A673 (cell line): ENCODE data around the gene EVI2A. TPM values are rescaled to one million over a fixed set of nuclear protein-coding genes. Genes with fewer than 3 reads are reported as not detected.
A peak's percentile ranks its signal among the peaks of the same experiment; 100 is the strongest.

ENCODE experiments used
- Bru-seq: library from RNA; stranded (reverse); fragments of 400-500 nt; gene quantifications from one replicate; lab custom pipeline; 2021; lab: Mats Ljungman, UMichigan
- BruChase-seq, 2 experiments: library from RNA; stranded (reverse); fragments of 400-500 nt; gene quantifications; one replicate each; lab custom pipeline; 2021; lab: Mats Ljungman, UMichigan
- BruUV-seq: library from RNA; stranded (reverse); fragments of 400-500 nt; replicated peaks from 2 replicates; lab custom pipeline; 2021; lab: Mats Ljungman, UMichigan
- CTCF ChIA-PET: fragments of 300-600 bp; sonication (Branson Sonifier 250); formaldehyde crosslinking; loops from one replicate; lab custom pipeline; 2022; ENCODE audit warnings: antibody characterized with exemption; lab: Charles Lee
- POLR2A ChIA-PET: fragments of 300-600 bp; sonication (Branson Sonifier 250); formaldehyde crosslinking; loops from one replicate; lab custom pipeline; 2022; ENCODE audit warnings: antibody characterized with exemption; ENCODE audit not compliant: low non-redundant PET; lab: Charles Lee
- DNase-seq: peaks from one replicate; pipeline ENCODE4 v3.0.0-alpha.2; 2015; ENCODE audit warnings: low spot score
- H3K27ac ChIP-seq: fragments of 200-600 bp; sonication (generic); 2 replicates; pipeline ENCODE4 v1.5.1; 2016; ENCODE audit warnings: mixed run types, low read depth, mild to moderate bottlenecking, mixed read lengths, antibody characterized with exemption, low read length; ENCODE audit not compliant: poor library complexity, severe bottlenecking
- H3K27me3 ChIP-seq: fragments of 200-600 bp; sonication (generic); replicated peaks from 2 replicates; pipeline ENCODE4 v1.6.1; 2017; ENCODE audit warnings: mixed run types, low read depth, mild to moderate bottlenecking, mixed read lengths, antibody characterized with exemption, low read length; ENCODE audit not compliant: insufficient read depth, poor library complexity
- H3K36me3 ChIP-seq: fragments of 200-600 bp; sonication (generic); 2 replicates; pipeline ENCODE4 v1.6.1; 2016; ENCODE audit warnings: mixed run types, mild to moderate bottlenecking, mixed read lengths, antibody characterized with exemption, low read length; ENCODE audit not compliant: insufficient read depth, poor library complexity, severe bottlenecking
- H3K4me1 ChIP-seq: fragments of 200-600 bp; sonication (generic); 2 replicates; pipeline ENCODE4 v1.6.1; 2017; ENCODE audit warnings: mixed run types, mild to moderate bottlenecking, mixed read lengths, antibody characterized with exemption, low read length; ENCODE audit not compliant: insufficient read depth, poor library complexity, severe bottlenecking
- H3K4me3 ChIP-seq: fragments of 200-600 bp; sonication (generic); 2 replicates; pipeline ENCODE4 v1.5.1; 2016; ENCODE audit warnings: low read depth, mixed run types, mild to moderate bottlenecking, mixed read lengths, low read length; ENCODE audit not compliant: poor library complexity, severe bottlenecking
- H3K9me3 ChIP-seq: fragments of 200-600 bp; sonication (generic); 2 replicates; pipeline ENCODE4 v1.6.1; 2016; ENCODE audit warnings: mixed run types, low read depth, mild to moderate bottlenecking, mixed read lengths, antibody characterized with exemption, low read length; ENCODE audit not compliant: poor library complexity, severe bottlenecking
- CTCF ChIP-seq: fragments of 300-800, 200-600 bp; sonication (generic); conservative IDR thresholded peaks from 2 replicates; pipeline ENCODE4 v1.5.1; 2017; ENCODE audit warnings: low read depth, mild to moderate bottlenecking, antibody characterized with exemption, low read length, moderate library complexity, mixed read lengths
- EZH2 ChIP-seq: fragments of 200-600 bp; sonication (generic); IDR thresholded peaks from 2 replicates; pipeline ENCODE4 v1.6.1; 2017; ENCODE audit warnings: borderline replicate concordance, low read depth, mild to moderate bottlenecking, mixed read lengths, antibody characterized with exemption, low read length; ENCODE audit not compliant: poor library complexity, severe bottlenecking
- intact Hi-C: fragments of 100-400 bp; cut with micrococcal nuclease; formaldehyde crosslinking; loops from one replicate; pipeline ENCODE4 v1.10.0; 2022; ENCODE audit not compliant: unreplicated experiment
- long read RNA-seq: library from polyadenylated mRNA; stranded (forward); transcript quantifications from one replicate; pipeline ENCODE4 v2.0.0, GENCODE V29; 2022
- total RNA-seq: library from RNA; stranded (reverse); gene quantifications from 2 replicates; pipeline ENCODE4 v1.2.3, GENCODE V29; 2021

EVI2A gene
- total RNA-seq (not detected in 2 replicates), Bru-seq, nascent RNA (percentile 16 among the genes with signal in this experiment), BruChase-seq, experiment 1, labeled RNA remaining after a 2-hour chase (not detected), BruChase-seq, experiment 2, labeled RNA remaining after a 6-hour chase (percentile 13 among the genes with signal in this experiment)
- long read RNA-seq, result 0 reads

- Histone ChIP-seq H3K4me1 (peaks cover 6% of the 10 kb centered on the region), H3K27me3 (no peaks in the 10 kb centered on the region), H3K4me3 (no peak within 1 kb of the TSS), H3K36me3 (no peaks in the 10 kb centered on the region), H3K27ac (no peak within 1 kb of the TSS), H3K9me3 (no peaks in the 10 kb centered on the region)
- BruUV-seq, result no TSS peak
- intact Hi-C loops, result no loop called here
- no peak for TF ChIP-seq CTCF
- ChIA-PET CTCF (no interaction called here), POLR2A (interaction anchor here (0.5 kb wide), 1 partner anchor 242 kb away, joined by 17 read pairs; no protein-coding TSS in a partner anchor)
- peak; percentile 57 for DNase-seq
These were observed at the start of gene EVI2A for GRCh38 chr17:31321481-31321880. Gene EVI2A, minus strand, starts transcription at chr17:31321622. Its CDS starts 2,609 bp downstream, at chr17:31319013.

GRCh38 chr17:31369266-31369665 lies 47.8 kb upstream of the EVI2A start:
- no TSS peak for BruUV-seq
- H3K27ac ChIP-seq, result no peak overlapping the region
- CTCF ChIA-PET, result no interaction called here
- H3K4me3 ChIP-seq, result no peak overlapping the region
- no peaks in the 10 kb centered on the region for H3K27me3 ChIP-seq
- POLR2A ChIA-PET, result no interaction called here
- H3K4me1 ChIP-seq, result peaks cover 9% of the 10 kb centered on the region
- no peak for DNase-seq
- TF ChIP-seq EZH2 (no peak), CTCF (no peak)
- no peaks in the 10 kb centered on the region for H3K9me3 ChIP-seq
- intact Hi-C loops, result no loop called here
- H3K36me3 ChIP-seq, result no peaks in the 10 kb centered on the region

GRCh38 chr17:31366088-31366487 lies 44.7 kb upstream of the EVI2A start:
- ChIA-PET CTCF (no interaction called here), POLR2A (no interaction called here)
- intact Hi-C loops, result no loop called here
- TF ChIP-seq CTCF (no peak), EZH2 (no peak)
- Histone ChIP-seq H3K27ac (no peak overlapping the region), H3K9me3 (no peaks in the 10 kb centered on the region), H3K36me3 (peaks cover 3% of the 10 kb centered on the region), H3K4me3 (no peak overlapping the region), H3K27me3 (no peaks in the 10 kb centered on the region), H3K4me1 (peaks cover 1% of the 10 kb centered on the region)
- DNase-seq, result no peak
- BruUV-seq, result no TSS peak
